Astrocyte of the spinal cord (primary cell): ENCODE results near the gene DZIP1.

ENCODE experiments used
- DNase-seq: peaks from one replicate; pipeline ENCODE4 v3.0.0; 2011; ENCODE audit warnings: low read depth, low spot score
- H3K4me3 ChIP-seq: 2 replicates; pipeline ENCODE4 v1.5.1; 2011; ENCODE audit warnings: low read depth, mild to moderate bottlenecking, low read length, moderate library complexity
- CTCF ChIP-seq: IDR thresholded peaks from 2 replicates; pipeline ENCODE4 v1.5.1; 2012; ENCODE audit warnings: low read depth, mild to moderate bottlenecking, low read length, inconsistent platforms
- in situ Hi-C: cut with HindIII; loops from 2 replicates; pipeline ENCODE4 v1.10.0; 2017; ENCODE audit warnings: low sequenced_read_pairs

Gene DZIP1

GRCh38 chr13:95659500-95659899, 15.0 kb upstream of the DZIP1 start:
- H3K4me3 ChIP-seq, result no peak overlapping the region
- in situ Hi-C loops, result no loop called here
- no peak for DNase-seq
- TF ChIP-seq CTCF, result no peak

- H3K4me3 ChIP-seq, result no peak overlapping the region
- no peak for TF ChIP-seq CTCF
- no peak for DNase-seq
- in situ Hi-C loops, result no loop called here
These were observed 12.0 kb upstream of the DZIP1 start for GRCh38 chr13:95656386-95657015.

- H3K4me3 ChIP-seq, result no peak overlapping the region
- TF ChIP-seq CTCF, result no peak
- in situ Hi-C loops, result no loop called here
- DNase-seq, result no peak
These were observed 8.3 kb upstream of the DZIP1 start for GRCh38 chr13:95652821-95653220.

- in situ Hi-C loops, result no loop called here
- DNase-seq, result no peak
- TF ChIP-seq CTCF, result no peak
- no peak overlapping the region for H3K4me3 ChIP-seq
These were observed 7.8 kb upstream of the DZIP1 start for GRCh38 chr13:95652244-95652764.

- no peak overlapping the region for H3K4me3 ChIP-seq
- TF ChIP-seq CTCF, result no peak
- DNase-seq, result no peak
- in situ Hi-C loops, result no loop called here
These were observed 6.2 kb upstream of the DZIP1 start for GRCh38 chr13:95650696-95651095.

- H3K4me3 ChIP-seq, result no peak overlapping the region
- TF ChIP-seq CTCF, result no peak
- in situ Hi-C loops, result no loop called here
- DNase-seq, result no peak
These were observed 2.8 kb upstream of the DZIP1 start for GRCh38 chr13:95647321-95647720.
